WTC11 (cell line): Measurements from ENCODE around the gene ACVR2A. TPM values are rescaled to one million over a fixed set of nuclear protein-coding genes. Genes with fewer than 3 reads are reported as not detected.

Source experiments
- ATAC-seq: fragments of 200-7000 bp; cut with Tn5 transposase; 2 replicates; pipeline ENCODE4 v1.10.0; 2021; ENCODE audit warnings: mild to moderate bottlenecking, moderate library complexity
- CTCF ChIA-PET: fragments of 300-600 bp; sonication (Branson Sonifier 250); formaldehyde crosslinking; loops from one replicate; lab custom pipeline; 2021; ENCODE audit warnings: antibody characterized with exemption; lab: Charles Lee
- POLR2A ChIA-PET: fragments of 350-600 bp; sonication (Branson Sonifier 250); formaldehyde crosslinking; loops from one replicate; lab custom pipeline; 2021; ENCODE audit warnings: antibody characterized with exemption; lab: Charles Lee
- DNase-seq: peaks from one replicate; pipeline ENCODE4 v3.0.0; 2021; ENCODE audit warnings: low spot score
- H3K27ac Mint-ChIP-seq: 2 replicates; pipeline ENCODE4 v1.8.0; 2021; ENCODE audit warnings: mixed read lengths
- H3K27me3 Mint-ChIP-seq: 2 replicates; pipeline ENCODE4 v1.8.0; 2021; ENCODE audit warnings: low read depth, mild to moderate bottlenecking, moderate library complexity, mixed read lengths
- H3K36me3 Mint-ChIP-seq: 2 replicates; pipeline ENCODE4 v1.8.0; 2021; ENCODE audit warnings: mixed read lengths
- H3K4me1 Mint-ChIP-seq: 2 replicates; pipeline ENCODE4 v1.8.0; 2022; ENCODE audit warnings: mixed read lengths
- H3K4me3 Mint-ChIP-seq: 2 replicates; pipeline ENCODE4 v1.8.0; 2021; ENCODE audit warnings: mild to moderate bottlenecking, moderate library complexity, mixed read lengths
- H3K9me3 Mint-ChIP-seq: 2 replicates; pipeline ENCODE4 v1.8.0; 2021; ENCODE audit warnings: mixed read lengths
- FOXP1 ChIP-seq: sonication (generic); formaldehyde crosslinking; IDR thresholded peaks from 2 replicates; pipeline ENCODE4 v1.8.0; 2022; ENCODE audit warnings: missing genetic modification reagents, mild to moderate bottlenecking, moderate library complexity, borderline replicate concordance
- GABPB1 ChIP-seq: sonication (generic); formaldehyde crosslinking; IDR thresholded peaks from 2 replicates; pipeline ENCODE4 v1.8.1; 2023; ENCODE audit warnings: mild to moderate bottlenecking, missing genetic modification reagents
- GRHL2 ChIP-seq: fragments of 250-450 bp; sonication (Bioruptor Pico); IDR thresholded peaks from 2 replicates; pipeline ENCODE4 v1.8.0; 2022; ENCODE audit warnings: mild to moderate bottlenecking, moderate library complexity; ENCODE audit not compliant: insufficient replicate concordance, severe bottlenecking
- GTF2I ChIP-seq: fragments of 250-450 bp; sonication (Bioruptor Pico); conservative IDR thresholded peaks from 2 replicates; pipeline ENCODE4 v1.4.0; 2021; ENCODE audit warnings: mild to moderate bottlenecking
- HMGA2 ChIP-seq: fragments of 250-450 bp; sonication (Bioruptor Pico); IDR thresholded peaks from 2 replicates; pipeline ENCODE4 v1.4.0; 2021; ENCODE audit warnings: mild to moderate bottlenecking, moderate library complexity
- IRF2 ChIP-seq: sonication (generic); formaldehyde crosslinking; IDR thresholded peaks from 2 replicates; pipeline ENCODE4 v1.8.0; 2022; ENCODE audit warnings: low read depth, missing genetic modification reagents, borderline replicate concordance
- KAT7 ChIP-seq: sonication (generic); formaldehyde crosslinking; IDR thresholded peaks from 2 replicates; pipeline ENCODE4 v1.8.1; 2023; ENCODE audit warnings: missing genetic modification reagents, mild to moderate bottlenecking, borderline replicate concordance
- MYBL2 ChIP-seq: sonication (generic); formaldehyde crosslinking; IDR thresholded peaks from 2 replicates; pipeline ENCODE4 v1.8.1; 2023; ENCODE audit warnings: mild to moderate bottlenecking, moderate library complexity, missing genetic modification reagents
- NR3C1 ChIP-seq: sonication (generic); formaldehyde crosslinking; conservative IDR thresholded peaks from 2 replicates; pipeline ENCODE4 v1.8.1; 2023; ENCODE audit warnings: low read depth, mild to moderate bottlenecking, missing genetic modification reagents
- ZNF416 ChIP-seq: fragments of 250-450 bp; sonication (Bioruptor Pico); IDR thresholded peaks from 2 replicates; pipeline ENCODE4 v1.9.0; 2021; ENCODE audit warnings: mild to moderate bottlenecking, inconsistent platforms
- total RNA-seq: library from RNA; stranded (reverse); gene quantifications from 3 replicates; pipeline ENCODE4 v1.2.3, GENCODE V29; 2021
- TF ChIP-seq, protein P1 (sequence below): sonication (generic); formaldehyde crosslinking; IDR thresholded peaks from 2 replicates; pipeline ENCODE4 v1.8.1; 2023; ENCODE audit warnings: mild to moderate bottlenecking, missing genetic modification reagents, moderate library complexity
- TF ChIP-seq, protein P2 (sequence below): sonication (generic); formaldehyde crosslinking; IDR thresholded peaks from 2 replicates; pipeline ENCODE4 v1.8.1; 2023; ENCODE audit warnings: mild to moderate bottlenecking, missing genetic modification reagents
- TF ChIP-seq, protein P3 (sequence below): sonication (generic); formaldehyde crosslinking; IDR thresholded peaks from 2 replicates; pipeline ENCODE4 v1.8.0; 2022; ENCODE audit warnings: mild to moderate bottlenecking, missing genetic modification reagents
- TF ChIP-seq, protein P4 (sequence below): fragments of 250-450 bp; sonication (Bioruptor Pico); IDR thresholded peaks from 2 replicates; pipeline ENCODE4 v1.8.0; 2021; ENCODE audit warnings: mild to moderate bottlenecking
- TF ChIP-seq, protein P5 (sequence below): fragments of 250-450 bp; sonication (Bioruptor Pico); IDR thresholded peaks from 2 replicates; pipeline ENCODE4 v1.9.0; 2021; ENCODE audit warnings: moderate library complexity, mild to moderate bottlenecking, inconsistent platforms, borderline replicate concordance
- TF ChIP-seq, protein P6 (sequence below): sonication (generic); formaldehyde crosslinking; IDR thresholded peaks from 2 replicates; pipeline ENCODE4 v1.8.1; 2023; ENCODE audit warnings: mild to moderate bottlenecking, moderate library complexity, missing genetic modification reagents
- TF ChIP-seq, protein P7 (sequence below): fragments of 250-450 bp; sonication (Bioruptor Pico); IDR thresholded peaks from 2 replicates; pipeline ENCODE4 v2.1.2; 2022; ENCODE audit warnings: mild to moderate bottlenecking, moderate library complexity
- TF ChIP-seq, protein P8 (sequence below): sonication (generic); formaldehyde crosslinking; IDR thresholded peaks from 2 replicates; pipeline ENCODE4 v1.8.1; 2023; ENCODE audit warnings: mild to moderate bottlenecking, missing genetic modification reagents

Gene ACVR2A
- total RNA-seq, 1 experiment from 2014 or later, result 11.7 TPM

DNA sequence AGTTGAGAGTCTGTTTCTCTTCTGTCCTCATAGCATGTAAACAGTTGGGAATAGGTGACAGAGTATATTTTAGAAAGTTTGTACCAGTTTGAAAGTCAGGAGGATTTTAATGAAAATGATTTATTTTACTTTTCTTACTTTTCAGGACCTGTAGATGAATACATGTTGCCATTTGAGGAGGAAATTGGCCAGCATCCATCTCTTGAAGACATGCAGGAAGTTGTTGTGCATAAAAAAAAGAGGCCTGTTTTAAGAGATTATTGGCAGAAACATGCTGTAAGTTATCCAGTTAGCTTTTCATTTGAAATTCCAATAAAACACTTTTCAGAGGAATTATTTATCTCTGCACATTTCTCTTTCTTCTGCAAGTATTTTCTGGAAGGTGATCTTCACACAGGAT, 81.1 kb downstream of the ACVR2A start:
- ChIA-PET CTCF (no interaction called here), POLR2A (no interaction called here)
- Mint-ChIP-seq H3K9me3 (no peaks in the 10 kb centered on the region), H3K27me3 (no peaks in the 10 kb centered on the region), H3K27ac (no peak overlapping the region), H3K36me3 (no peaks in the 10 kb centered on the region; the same call in 1 of the 2 replicates), H3K4me3 (no peak overlapping the region), H3K4me1 (no peaks in the 10 kb centered on the region)
- TF ChIP-seq, protein P1, sequence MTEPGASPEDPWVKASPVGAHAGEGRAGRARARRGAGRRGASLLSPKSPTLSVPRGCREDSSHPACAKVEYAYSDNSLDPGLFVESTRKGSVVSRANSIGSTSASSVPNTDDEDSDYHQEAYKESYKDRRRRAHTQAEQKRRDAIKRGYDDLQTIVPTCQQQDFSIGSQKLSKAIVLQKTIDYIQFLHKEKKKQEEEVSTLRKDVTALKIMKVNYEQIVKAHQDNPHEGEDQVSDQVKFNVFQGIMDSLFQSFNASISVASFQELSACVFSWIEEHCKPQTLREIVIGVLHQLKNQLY (CRISPR knock-in tag), result no peak
- TF ChIP-seq GABPB1 (no peak), IRF2 (CRISPR knock-in tag) (no peak), FOXP1 (CRISPR knock-in tag) (no peak), NR3C1 (no peak), GRHL2 (no peak), HMGA2 (CRISPR knock-in tag) (no peak), ZNF416 (CRISPR knock-in tag) (no peak), GTF2I (CRISPR knock-in tag) (no peak), KAT7 (no peak), MYBL2 (no peak)
- TF ChIP-seq, protein P2, sequence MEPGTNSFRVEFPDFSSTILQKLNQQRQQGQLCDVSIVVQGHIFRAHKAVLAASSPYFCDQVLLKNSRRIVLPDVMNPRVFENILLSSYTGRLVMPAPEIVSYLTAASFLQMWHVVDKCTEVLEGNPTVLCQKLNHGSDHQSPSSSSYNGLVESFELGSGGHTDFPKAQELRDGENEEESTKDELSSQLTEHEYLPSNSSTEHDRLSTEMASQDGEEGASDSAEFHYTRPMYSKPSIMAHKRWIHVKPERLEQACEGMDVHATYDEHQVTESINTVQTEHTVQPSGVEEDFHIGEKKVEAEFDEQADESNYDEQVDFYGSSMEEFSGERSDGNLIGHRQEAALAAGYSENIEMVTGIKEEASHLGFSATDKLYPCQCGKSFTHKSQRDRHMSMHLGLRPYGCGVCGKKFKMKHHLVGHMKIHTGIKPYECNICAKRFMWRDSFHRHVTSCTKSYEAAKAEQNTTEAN (CRISPR knock-in tag), result no peak
- TF ChIP-seq, protein P3, sequence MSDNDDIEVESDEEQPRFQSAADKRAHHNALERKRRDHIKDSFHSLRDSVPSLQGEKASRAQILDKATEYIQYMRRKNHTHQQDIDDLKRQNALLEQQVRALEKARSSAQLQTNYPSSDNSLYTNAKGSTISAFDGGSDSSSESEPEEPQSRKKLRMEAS (CRISPR knock-in tag), result no peak
- TF ChIP-seq, protein P4, sequence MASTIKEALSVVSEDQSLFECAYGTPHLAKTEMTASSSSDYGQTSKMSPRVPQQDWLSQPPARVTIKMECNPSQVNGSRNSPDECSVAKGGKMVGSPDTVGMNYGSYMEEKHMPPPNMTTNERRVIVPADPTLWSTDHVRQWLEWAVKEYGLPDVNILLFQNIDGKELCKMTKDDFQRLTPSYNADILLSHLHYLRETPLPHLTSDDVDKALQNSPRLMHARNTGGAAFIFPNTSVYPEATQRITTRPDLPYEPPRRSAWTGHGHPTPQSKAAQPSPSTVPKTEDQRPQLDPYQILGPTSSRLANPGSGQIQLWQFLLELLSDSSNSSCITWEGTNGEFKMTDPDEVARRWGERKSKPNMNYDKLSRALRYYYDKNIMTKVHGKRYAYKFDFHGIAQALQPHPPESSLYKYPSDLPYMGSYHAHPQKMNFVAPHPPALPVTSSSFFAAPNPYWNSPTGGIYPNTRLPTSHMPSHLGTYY (CRISPR knock-in tag), result no peak
- TF ChIP-seq, protein P5, sequence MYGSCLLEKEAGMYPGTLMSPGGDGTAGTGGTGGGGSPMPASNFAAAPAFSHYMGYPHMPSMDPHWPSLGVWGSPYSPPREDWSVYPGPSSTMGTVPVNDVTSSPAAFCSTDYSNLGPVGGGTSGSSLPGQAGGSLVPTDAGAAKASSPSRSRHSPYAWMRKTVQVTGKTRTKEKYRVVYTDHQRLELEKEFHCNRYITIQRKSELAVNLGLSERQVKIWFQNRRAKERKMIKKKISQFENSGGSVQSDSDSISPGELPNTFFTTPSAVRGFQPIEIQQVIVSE (CRISPR knock-in tag), result no peak
- TF ChIP-seq, protein P6, sequence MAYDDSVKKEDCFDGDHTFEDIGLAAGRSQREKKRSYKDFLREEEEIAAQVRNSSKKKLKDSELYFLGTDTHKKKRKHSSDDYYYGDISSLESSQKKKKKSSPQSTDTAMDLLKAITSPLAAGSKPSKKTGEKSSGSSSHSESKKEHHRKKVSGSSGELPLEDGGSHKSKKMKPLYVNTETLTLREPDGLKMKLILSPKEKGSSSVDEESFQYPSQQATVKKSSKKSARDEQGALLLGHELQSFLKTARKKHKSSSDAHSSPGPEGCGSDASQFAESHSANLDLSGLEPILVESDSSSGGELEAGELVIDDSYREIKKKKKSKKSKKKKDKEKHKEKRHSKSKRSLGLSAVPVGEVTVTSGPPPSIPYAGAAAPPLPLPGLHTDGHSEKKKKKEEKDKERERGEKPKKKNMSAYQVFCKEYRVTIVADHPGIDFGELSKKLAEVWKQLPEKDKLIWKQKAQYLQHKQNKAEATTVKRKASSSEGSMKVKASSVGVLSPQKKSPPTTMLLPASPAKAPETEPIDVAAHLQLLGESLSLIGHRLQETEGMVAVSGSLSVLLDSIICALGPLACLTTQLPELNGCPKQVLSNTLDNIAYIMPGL, result no peak
- TF ChIP-seq, protein P7, sequence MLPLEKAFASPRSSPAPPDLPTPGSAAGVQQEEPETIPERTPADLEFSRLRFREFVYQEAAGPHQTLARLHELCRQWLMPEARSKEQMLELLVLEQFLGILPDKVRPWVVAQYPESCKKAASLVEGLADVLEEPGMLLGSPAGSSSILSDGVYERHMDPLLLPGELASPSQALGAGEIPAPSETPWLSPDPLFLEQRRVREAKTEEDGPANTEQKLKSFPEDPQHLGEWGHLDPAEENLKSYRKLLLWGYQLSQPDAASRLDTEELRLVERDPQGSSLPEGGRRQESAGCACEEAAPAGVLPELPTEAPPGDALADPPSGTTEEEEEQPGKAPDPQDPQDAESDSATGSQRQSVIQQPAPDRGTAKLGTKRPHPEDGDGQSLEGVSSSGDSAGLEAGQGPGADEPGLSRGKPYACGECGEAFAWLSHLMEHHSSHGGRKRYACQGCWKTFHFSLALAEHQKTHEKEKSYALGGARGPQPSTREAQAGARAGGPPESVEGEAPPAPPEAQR, result no peak
- TF ChIP-seq, protein P8, sequence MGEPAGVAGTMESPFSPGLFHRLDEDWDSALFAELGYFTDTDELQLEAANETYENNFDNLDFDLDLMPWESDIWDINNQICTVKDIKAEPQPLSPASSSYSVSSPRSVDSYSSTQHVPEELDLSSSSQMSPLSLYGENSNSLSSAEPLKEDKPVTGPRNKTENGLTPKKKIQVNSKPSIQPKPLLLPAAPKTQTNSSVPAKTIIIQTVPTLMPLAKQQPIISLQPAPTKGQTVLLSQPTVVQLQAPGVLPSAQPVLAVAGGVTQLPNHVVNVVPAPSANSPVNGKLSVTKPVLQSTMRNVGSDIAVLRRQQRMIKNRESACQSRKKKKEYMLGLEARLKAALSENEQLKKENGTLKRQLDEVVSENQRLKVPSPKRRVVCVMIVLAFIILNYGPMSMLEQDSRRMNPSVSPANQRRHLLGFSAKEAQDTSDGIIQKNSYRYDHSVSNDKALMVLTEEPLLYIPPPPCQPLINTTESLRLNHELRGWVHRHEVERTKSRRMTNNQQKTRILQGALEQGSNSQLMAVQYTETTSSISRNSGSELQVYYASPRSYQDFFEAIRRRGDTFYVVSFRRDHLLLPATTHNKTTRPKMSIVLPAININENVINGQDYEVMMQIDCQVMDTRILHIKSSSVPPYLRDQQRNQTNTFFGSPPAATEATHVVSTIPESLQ (CRISPR knock-in tag), result no peak
- DNase-seq, result no peak
- ATAC-seq, result no peak
